CD14-positive monocyte (primary cell): ENCODE data around the gene RBMS1. TPM values are rescaled to one million over a fixed set of nuclear protein-coding genes. Genes with fewer than 3 reads are reported as not detected.
A peak's percentile ranks its signal among the peaks of the same experiment; 100 is the strongest.

Experiments
- DNase-seq, 3 donors: peaks; one replicate each; pipeline ENCODE4 v3.0.0-alpha.2; 2011 to 2022
- H2AFZ ChIP-seq: 2 replicates; pipeline ENCODE4 v1.6.0; 2012; ENCODE audit warnings: mild to moderate bottlenecking, low read depth, low read length, inconsistent platforms; ENCODE audit not compliant: insufficient read depth, poor library complexity, severe bottlenecking
- H3K27ac ChIP-seq, 2 donors: 1 replicate in 1 of 2; 2 replicates in 1 of 2; pipeline ENCODE4 v1.5.1; 2012 to 2013; ENCODE audit warnings: low read length in 2 of 2, control low read depth in 1 of 2, inconsistent platforms in 1 of 2, low read depth in 1 of 2, mild to moderate bottlenecking in 1 of 2
- H3K27me3 ChIP-seq, 2 donors: one replicate each; pipeline versions ENCODE4 v1.6.0 to v1.6.1; 2011 to 2013; ENCODE audit warnings: low read length in 2 of 2; ENCODE audit not compliant: control insufficient read depth in 2 of 2, insufficient read depth in 2 of 2
- H3K36me3 ChIP-seq, 2 donors: replicated peaks in 1 of 2; 1 replicate in 1 of 2; 2 replicates in 1 of 2; pipeline versions ENCODE4 v1.5.1 to v1.6.1; 2012 to 2013; ENCODE audit warnings: low read length in 2 of 2, control low read depth in 1 of 2, inconsistent platforms in 1 of 2, mild to moderate bottlenecking in 1 of 2; ENCODE audit not compliant: insufficient read depth in 2 of 2, control insufficient read depth in 1 of 2
- H3K4me1 ChIP-seq, 2 donors: 1 replicate in 1 of 2; 2 replicates in 1 of 2; pipeline versions ENCODE4 v1.5.1 to v1.6.1; 2012 to 2013; ENCODE audit warnings: low read length in 2 of 2, control low read depth in 1 of 2, inconsistent platforms in 1 of 2, mild to moderate bottlenecking in 1 of 2, moderate library complexity in 1 of 2; ENCODE audit not compliant: insufficient read depth in 2 of 2, control insufficient read depth in 1 of 2
- H3K4me2 ChIP-seq: replicated peaks from 2 replicates; pipeline ENCODE3; 2012; ENCODE audit warnings: low read length, moderate library complexity, mild to moderate bottlenecking; ENCODE audit not compliant: poor library complexity, severe bottlenecking; ENCODE audit errors: extremely low read depth
- H3K4me3 ChIP-seq, 3 experiments: fragments of 200-600 bp in 1 of 3; sonication (generic) in 1 of 3; replicated peaks in 1 of 3; 1 replicate in 2 of 3; 2 replicates in 1 of 3; pipeline ENCODE4 v1.5.1; 2011 to 2013; ENCODE audit warnings: low read length in 3 of 3, mild to moderate bottlenecking in 3 of 3, control low read depth in 2 of 3, low read depth in 2 of 3, inconsistent platforms in 1 of 3, moderate library complexity in 1 of 3
- H3K79me2 ChIP-seq: 2 replicates; pipeline ENCODE4 v1.6.0; 2012; ENCODE audit warnings: mild to moderate bottlenecking, control low read depth, inconsistent platforms, low read length, moderate library complexity; ENCODE audit not compliant: insufficient read depth
- H3K9ac ChIP-seq: 2 replicates; pipeline ENCODE4 v1.6.0; 2017; ENCODE audit warnings: low read length, mild to moderate bottlenecking; ENCODE audit not compliant: insufficient read depth, poor library complexity, severe bottlenecking
- H3K9me3 ChIP-seq, 2 donors: replicated peaks in 1 of 2; 1 replicate in 1 of 2; 2 replicates in 1 of 2; pipeline versions ENCODE4 v1.5.1 to v1.6.1; 2012 to 2013; ENCODE audit warnings: low read length in 2 of 2, control low read depth in 1 of 2; ENCODE audit not compliant: control insufficient read depth in 1 of 2, insufficient read depth in 1 of 2
- H4K20me1 ChIP-seq: 2 replicates; pipeline ENCODE4 v1.6.0; 2012; ENCODE audit warnings: mild to moderate bottlenecking, low read length, control low read depth, moderate library complexity; ENCODE audit not compliant: insufficient read depth
- H3K27ac Mint-ChIP-seq, 7 donors: one replicate each; pipeline ENCODE4 v1.8.0; 2020; ENCODE audit warnings: mild to moderate bottlenecking in 7 of 7, mixed read lengths in 7 of 7, moderate library complexity in 6 of 7, inconsistent platforms in 2 of 7
- H3K27me3 Mint-ChIP-seq, 3 donors: one replicate each; pipeline ENCODE4 v1.8.0; 2021 to 2022; ENCODE audit warnings: low read depth in 3 of 3, mild to moderate bottlenecking in 3 of 3, mixed read lengths in 3 of 3, moderate library complexity in 3 of 3, inconsistent platforms in 1 of 3
- H3K36me3 Mint-ChIP-seq, 2 donors: one replicate each; pipeline ENCODE4 v1.8.0; 2020; ENCODE audit warnings: mixed read lengths in 2 of 2, inconsistent platforms in 1 of 2, mild to moderate bottlenecking in 1 of 2
- H3K4me1 Mint-ChIP-seq: one replicate; pipeline ENCODE4 v1.8.0; 2020; ENCODE audit warnings: mild to moderate bottlenecking, mixed read lengths
- H3K4me3 Mint-ChIP-seq, 2 donors: one replicate each; pipeline ENCODE4 v1.8.0; 2020; ENCODE audit warnings: mild to moderate bottlenecking in 2 of 2, mixed read lengths in 2 of 2, moderate library complexity in 1 of 2
- H3K9me3 Mint-ChIP-seq, 7 donors: one replicate each; pipeline ENCODE4 v1.8.0; 2020 to 2022; ENCODE audit warnings: mixed read lengths in 7 of 7, mild to moderate bottlenecking in 6 of 7, moderate library complexity in 6 of 7, inconsistent platforms in 2 of 7
- CTCF ChIP-seq: fragments of 200-600 bp; IDR thresholded peaks from one replicate; pipeline ENCODE4 v1.8.0; 2022; ENCODE audit warnings: antibody characterized with exemption, mild to moderate bottlenecking
- WGBS: methylation state at CpG from one replicate; pipeline ENCODE4 v1.1.5; 2013; ENCODE audit warnings: missing lambda C conversion rate; ENCODE audit not compliant: insufficient coverage; 5-methylcytosine and 5-hydroxymethylcytosine counted together
- intact Hi-C, 2 donors: fragments of 100-400 bp; cut with micrococcal nuclease; formaldehyde crosslinking; loops; one replicate each; pipeline versions ENCODE4 v1.15.0 to v1.15.1; 2023
- polyA plus RNA-seq, 3 donors: library from polyadenylated mRNA; depleted of rRNA in 1 of 3; unstranded in 2 of 3; stranded (reverse) in 1 of 3; fragments of 300-500 nt in 2 of 3; fragments of >200 nt in 1 of 3; fragmentation: Illumina TruSeq in 2 of 3; gene quantifications; 1 replicate in 2 of 3; 2 replicates in 1 of 3; pipeline ENCODE4 v1.2.3, GENCODE V29; 2012 to 2021

RBMS1 gene
- polyA plus RNA-seq, 3 donors: 88.2 to 91.2 (median 89.4) TPM

GRCh38 chr2:160381425-160381951, 112.1 kb downstream of the RBMS1 start:
- H3K4me1 ChIP-seq: peaks cover 68 to 71% of the 10 kb centered on the region in 2 donors
- H3K9ac ChIP-seq: peak overlapping the region; percentile 15
- peaks cover 98% of the 10 kb centered on the region for H3K79me2 ChIP-seq
- Mint-ChIP-seq H3K4me1 (peaks cover 82% of the 10 kb centered on the region), H3K36me3 (peaks cover 4 to 7% of the 10 kb centered on the region in 2 donors), H3K27ac (peak overlapping the region; percentile 85 to 97 (median 95)), H3K4me3 (peak overlapping the region; percentile 34 to 72), H3K27me3 (no peaks in the 10 kb centered on the region), H3K9me3 (no peaks in the 10 kb centered on the region)
- H3K4me2 ChIP-seq: peak overlapping the region; percentile 77
- H4K20me1 ChIP-seq: peaks cover 38% of the 10 kb centered on the region
- TF ChIP-seq CTCF: no peak
- no peaks in the 10 kb centered on the region for H3K9me3 ChIP-seq
- intact Hi-C loops: no loop called here
- no peaks in the 10 kb centered on the region for H3K27me3 ChIP-seq
- H3K27ac ChIP-seq: peak overlapping the region; percentile 19 to 84
- whole genome bisulfite sequencing: no CpG with 5 or more reads among the region's 5 CpGs
- peak; percentile 49 to 82 (median 69) for DNase-seq
- peak overlapping the region in 2 of 3 experiments; percentile 16 to 47 for H3K4me3 ChIP-seq
- H3K36me3 ChIP-seq: no peaks in the 10 kb centered on the region
- H2AFZ ChIP-seq: no peak overlapping the region

GRCh38 chr2:160380611-160381010, 113.0 kb downstream of the RBMS1 start:
- Mint-ChIP-seq H3K27me3 (no peaks in the 10 kb centered on the region), H3K27ac (peak overlapping the region; percentile 85 to 96 (median 93)), H3K4me3 (peak overlapping the region; percentile 59 to 80), H3K36me3 (peaks cover 4 to 5% of the 10 kb centered on the region in 2 donors), H3K9me3 (no peaks in the 10 kb centered on the region), H3K4me1 (peaks cover 84% of the 10 kb centered on the region)
- Histone ChIP-seq H3K4me1 (peaks cover 77 to 78% of the 10 kb centered on the region in 2 donors), H3K9me3 (no peaks in the 10 kb centered on the region), H3K79me2 (peaks cover 97% of the 10 kb centered on the region), H3K4me2 (peak overlapping the region; percentile 77), H2AFZ (no peak overlapping the region), H3K4me3 (peak overlapping the region in 1 of 3 experiments; percentile 65), H4K20me1 (peaks cover 35% of the 10 kb centered on the region), H3K27ac (peak overlapping the region; percentile 36 to 84), H3K36me3 (no peaks in the 10 kb centered on the region), H3K27me3 (no peaks in the 10 kb centered on the region), H3K9ac (no peak overlapping the region)
- WGBS: 0% methylated on average over 3 of the region's 5 CpGs
- intact Hi-C loops: no loop called here
- peak in 2 of 3 donors; percentile 50 to 60 for DNase-seq
- no peak for TF ChIP-seq CTCF
